Measurements from ENCODE around the gene ARID1A. TPM values are rescaled to one million over a fixed set of nuclear protein-coding genes. Genes with fewer than 3 reads are reported as not detected.

ARID1A gene
- total RNA-seq, 1 donor from 2014 or later: 130 TPM

- intact Hi-C loops (cut with micrococcal nuclease): no loop called here
Observed at GRCh38 chr1:26754086-26754874, 58.5 kb downstream of the ARID1A start.

GRCh38 chr1:26758358-26758757 lies 62.5 kb downstream of the ARID1A start:
- intact Hi-C loops (cut with micrococcal nuclease): no loop called here

- intact Hi-C loops (cut with micrococcal nuclease): no loop called here
Observed at GRCh38 chr1:26759531-26759930, 63.7 kb downstream of the ARID1A start.

- intact Hi-C loops (cut with micrococcal nuclease): no loop called here
Observed at GRCh38 chr1:26761217-26761616, 65.4 kb downstream of the ARID1A start.

GRCh38 chr1:26767714-26768113 lies 71.9 kb downstream of the ARID1A start:
- intact Hi-C loops (cut with micrococcal nuclease): no loop called here

GRCh38 chr1:26768755-26769154 lies 72.9 kb downstream of the ARID1A start:
- intact Hi-C loops (cut with micrococcal nuclease): no loop called here

- intact Hi-C loops (cut with micrococcal nuclease): no loop called here
Observed at GRCh38 chr1:26771285-26771642, 75.4 kb downstream of the ARID1A start.

- intact Hi-C loops (cut with micrococcal nuclease): no loop called here
Observed at GRCh38 chr1:26771643-26772321, 76.0 kb downstream of the ARID1A start.

- intact Hi-C loops (cut with micrococcal nuclease): no loop called here
Observed at GRCh38 chr1:26772687-26773086, 76.9 kb downstream of the ARID1A start.

GRCh38 chr1:26774462-26774861 lies 78.6 kb downstream of the ARID1A start:
- intact Hi-C loops (cut with micrococcal nuclease): no loop called here

GRCh38 chr1:26775666-26776065 lies 79.9 kb downstream of the ARID1A start:
- intact Hi-C loops (cut with micrococcal nuclease): no loop called here

- intact Hi-C loops (cut with micrococcal nuclease): no loop called here
Observed at GRCh38 chr1:26779098-26779668, 83.4 kb downstream of the ARID1A start.

GRCh38 chr1:26780344-26780957 lies 84.6 kb downstream of the ARID1A start:
- intact Hi-C loops (cut with micrococcal nuclease): loop anchor here (10.0 kb wide), 1 partner anchor 214 kb away; the partner anchor contains the start of gene TRNP1

GRCh38 chr1:26781206-26781825 lies 85.5 kb downstream of the ARID1A start:
- intact Hi-C loops (cut with micrococcal nuclease): loop anchor here (10.0 kb wide), 1 partner anchor 213 kb away; the partner anchor contains the start of gene TRNP1

- intact Hi-C loops (cut with micrococcal nuclease): loop anchor here (10.0 kb wide), 1 partner anchor 212 kb away; the partner anchor contains the start of gene TRNP1
Observed at GRCh38 chr1:26782521-26783212, 86.9 kb downstream of the ARID1A start.

GRCh38 chr1:26783646-26784022 lies 87.8 kb downstream of the ARID1A start:
- intact Hi-C loops (cut with micrococcal nuclease): loop anchor here (10.0 kb wide), 1 partner anchor 211 kb away; the partner anchor contains the start of gene TRNP1

- intact Hi-C loops (cut with micrococcal nuclease): loop anchor here (10.0 kb wide), 1 partner anchor 211 kb away; the partner anchor contains the start of gene TRNP1
Observed at GRCh38 chr1:26784023-26784871, 88.4 kb downstream of the ARID1A start.

- intact Hi-C loops (cut with micrococcal nuclease): loop anchor here (5.0 to 10.0 kb wide), 2 partner anchors 210 to 468 kb away; partner anchors contain the start of genes CD52 and TRNP1
Observed at GRCh38 chr1:26784886-26785285, 89.1 kb downstream of the ARID1A start.

Measured in T-helper 1 cell treated with Interleukin-12 subunit alpha and Interleukin-12 subunit beta and Interleukin-4 antibody, amounts not matched to agents 30 ng/mL and 1 ng/mL, for 36 hours (primary cell).